IMR-90 (cell line): ENCODE results near the gene FAM53B. TPM values are rescaled to one million over a fixed set of nuclear protein-coding genes. Genes with fewer than 3 reads are reported as not detected.

Experiments
- ATAC-seq: fragments of 200-7000 bp; cut with Tn5 transposase; 2 replicates; pipeline ENCODE4 v1.9.1; 2020; ENCODE audit warnings: low read depth, mild to moderate bottlenecking, moderate library complexity
- BruUV-seq: library from RNA; stranded (reverse); fragments of 400-500 nt; replicated peaks from 2 replicates; lab custom pipeline; 2021; lab: Mats Ljungman, UMichigan
- CTCF ChIA-PET: fragments of 300-600 bp; formaldehyde crosslinking; extraction: SDS; loops from one replicate; lab custom pipeline; 2021; ENCODE audit warnings: antibody characterized with exemption; lab: Yijun Ruan, JAX
- POLR2A ChIA-PET: fragments of 300-600 bp; sonication (Branson Sonifier 250); formaldehyde crosslinking; loops from one replicate; lab custom pipeline; 2022; ENCODE audit warnings: antibody characterized with exemption; ENCODE audit not compliant: unreplicated experiment; lab: Charles Lee
- DNase-seq: peaks from one replicate; pipeline ENCODE4 v3.0.0; 2013
- H2AFZ ChIP-seq: replicated peaks from 2 replicates; pipeline ENCODE3; 2013; ENCODE audit warnings: low read length, mild to moderate bottlenecking; ENCODE audit not compliant: poor library complexity
- H2AK5ac ChIP-seq: 2 replicates; pipeline ENCODE4 v1.6.1; 2013; ENCODE audit warnings: low read depth, low read length, inconsistent platforms
- H2AK9ac ChIP-seq: replicated peaks from 2 replicates; pipeline ENCODE3; 2013; ENCODE audit warnings: mild to moderate bottlenecking, low read depth, low read length, moderate library complexity; ENCODE audit not compliant: poor library complexity
- H2BK120ac ChIP-seq: 2 replicates; pipeline ENCODE4 v1.6.1; 2013; ENCODE audit warnings: low read depth, low read length, inconsistent platforms
- H2BK15ac ChIP-seq: 3 replicates; pipeline ENCODE4 v1.6.1; 2013; ENCODE audit warnings: low read depth, low read length, inconsistent platforms
- H2BK20ac ChIP-seq: 2 replicates; pipeline ENCODE4 v1.6.1; 2013; ENCODE audit warnings: low read depth, mild to moderate bottlenecking, inconsistent platforms, low read length, moderate library complexity
- H2BK5ac ChIP-seq: 2 replicates; pipeline ENCODE4 v1.6.1; 2013; ENCODE audit warnings: mild to moderate bottlenecking, low read depth, low read length, inconsistent platforms; ENCODE audit not compliant: poor library complexity, severe bottlenecking
- H3K14ac ChIP-seq: replicated peaks from 2 replicates; pipeline ENCODE4 v1.6.1; 2013; ENCODE audit warnings: low read depth, low read length, inconsistent platforms
- H3K18ac ChIP-seq: 2 replicates; pipeline ENCODE4 v1.6.1; 2013; ENCODE audit warnings: low read depth, low read length, control low read depth
- H3K23ac ChIP-seq: 2 replicates; pipeline ENCODE4 v1.6.1; 2013; ENCODE audit warnings: low read depth, low read length, inconsistent platforms
- H3K27ac ChIP-seq: 2 replicates; pipeline ENCODE4 v1.5.1; 2013; ENCODE audit warnings: mild to moderate bottlenecking, control low read depth, low read length; ENCODE audit not compliant: insufficient read depth
- H3K27me3 ChIP-seq: 2 replicates; pipeline ENCODE4 v1.6.1; 2013; ENCODE audit warnings: low read length; ENCODE audit not compliant: control insufficient read depth, insufficient read depth
- H3K36me3 ChIP-seq: 2 replicates; pipeline ENCODE4 v1.6.1; 2013; ENCODE audit warnings: low read length, mixed read lengths; ENCODE audit not compliant: control insufficient read depth, insufficient read depth
- H3K4ac ChIP-seq: 2 replicates; pipeline ENCODE4 v1.6.1; 2013; ENCODE audit warnings: low read depth, low read length, inconsistent platforms
- H3K4me1 ChIP-seq: 2 replicates; pipeline ENCODE4 v1.6.1; 2013; ENCODE audit warnings: low read length, mixed read lengths; ENCODE audit not compliant: control insufficient read depth, insufficient read depth
- H3K4me2 ChIP-seq: 2 replicates; pipeline ENCODE4 v1.6.1; 2013; ENCODE audit warnings: low read depth, mild to moderate bottlenecking, control low read depth, low read length, moderate library complexity
- H3K4me3 ChIP-seq: 2 replicates; pipeline ENCODE4 v1.5.1; 2013; ENCODE audit warnings: low read depth, mild to moderate bottlenecking, control low read depth, low read length, moderate library complexity; ENCODE audit not compliant: insufficient read depth
- H3K56ac ChIP-seq: 2 replicates; pipeline ENCODE4 v1.6.1; 2013; ENCODE audit warnings: low read length, inconsistent platforms; ENCODE audit not compliant: insufficient read depth; ENCODE audit errors: extremely low read depth
- H3K79me1 ChIP-seq, 2 experiments: 2 replicates each; pipeline ENCODE4 v1.6.1; 2013; ENCODE audit warnings: low read length in 2 of 2, inconsistent platforms in 1 of 2, low read depth in 1 of 2
- H3K9ac ChIP-seq: 2 replicates; pipeline ENCODE4 v1.6.1; 2013; ENCODE audit warnings: low read depth, low read length, control low read depth
- H3K9me1 ChIP-seq: 2 replicates; pipeline ENCODE4 v1.6.1; 2013; ENCODE audit warnings: low read length, inconsistent platforms; ENCODE audit not compliant: insufficient read depth
- H3K9me3 ChIP-seq: 2 replicates; pipeline ENCODE4 v1.6.1; 2013; ENCODE audit warnings: low read length; ENCODE audit not compliant: control insufficient read depth, insufficient read depth
- H4K20me1 ChIP-seq: 2 replicates; pipeline ENCODE4 v1.6.1; 2013; ENCODE audit warnings: low read length, inconsistent platforms; ENCODE audit not compliant: insufficient read depth
- H4K5ac ChIP-seq: 2 replicates; pipeline ENCODE4 v1.6.1; 2013; ENCODE audit warnings: mild to moderate bottlenecking, low read depth, low read length, control low read depth
- H4K8ac ChIP-seq, 2 experiments: 2 replicates each; pipeline ENCODE4 v1.6.1; 2013; ENCODE audit warnings: low read depth in 2 of 2, low read length in 2 of 2, control low read depth in 1 of 2, inconsistent platforms in 1 of 2
- H4K91ac ChIP-seq: 2 replicates; pipeline ENCODE4 v1.6.1; 2013; ENCODE audit warnings: low read depth, low read length, inconsistent platforms; ENCODE audit not compliant: insufficient read depth
- BHLHE40 ChIP-seq: fragments of 150-350 bp; IDR thresholded peaks from 2 replicates; pipeline ENCODE4 v1.6.1; 2016; ENCODE audit warnings: mild to moderate bottlenecking, low read depth, low read length
- CEBPB ChIP-seq: IDR thresholded peaks from 2 replicates; pipeline ENCODE4 v1.6.1; 2012; ENCODE audit warnings: low read depth, low read length, improper control_type of control experiment
- CHD1 ChIP-seq: IDR thresholded peaks from 2 replicates; pipeline ENCODE4 v1.6.1; 2012; ENCODE audit warnings: low read depth, low read length, improper control_type of control experiment
- CTCF ChIP-seq: conservative IDR thresholded peaks from 2 replicates; pipeline ENCODE4 v1.5.1; 2012; ENCODE audit warnings: mild to moderate bottlenecking, low read depth, low read length, improper control_type of control experiment
- ELK1 ChIP-seq: fragments of 150-350 bp; IDR thresholded peaks from 2 replicates; pipeline ENCODE4 v1.6.1; 2016; ENCODE audit warnings: low read depth, mild to moderate bottlenecking, low read length, moderate library complexity, borderline replicate concordance
- FOS ChIP-seq: fragments of 150-350 bp; IDR thresholded peaks from 2 replicates; pipeline ENCODE4 v1.6.1; 2016; ENCODE audit warnings: low read depth, low read length
- MAFK ChIP-seq: IDR thresholded peaks from 2 replicates; pipeline ENCODE4 v1.6.1; 2012; ENCODE audit warnings: low read depth, low read length, improper control_type of control experiment
- MAZ ChIP-seq: IDR thresholded peaks from 2 replicates; pipeline ENCODE4 v1.6.1; 2012; ENCODE audit warnings: low read depth, mild to moderate bottlenecking, low read length, improper control_type of control experiment, moderate library complexity, borderline replicate concordance
- MXI1 ChIP-seq: IDR thresholded peaks from 2 replicates; pipeline ENCODE4 v1.6.1; 2012; ENCODE audit warnings: low read depth, mild to moderate bottlenecking, low read length, moderate library complexity, borderline replicate concordance
- NFE2L2 ChIP-seq: fragments of 150-350 bp; IDR thresholded peaks from 2 replicates; pipeline ENCODE4 v1.6.1; 2016; ENCODE audit warnings: low read depth, mild to moderate bottlenecking, low read length
- POLR2A ChIP-seq: IDR thresholded peaks from 2 replicates; pipeline ENCODE4 v1.6.1; 2012; ENCODE audit warnings: mild to moderate bottlenecking, low read depth, low read length
- RAD21 ChIP-seq: IDR thresholded peaks from 2 replicates; pipeline ENCODE4 v1.6.1; 2012; ENCODE audit warnings: low read length, improper control_type of control experiment
- RCOR1 ChIP-seq: IDR thresholded peaks from 2 replicates; pipeline ENCODE4 v1.6.1; 2012; ENCODE audit warnings: mild to moderate bottlenecking, low read length, improper control_type of control experiment; ENCODE audit not compliant: insufficient replicate concordance
- RFX5 ChIP-seq: IDR thresholded peaks from 2 replicates; pipeline ENCODE4 v1.8.0; 2012; ENCODE audit warnings: low read depth, mild to moderate bottlenecking, low read length, moderate library complexity
- SMC3 ChIP-seq: fragments of 150-350 bp; IDR thresholded peaks from 2 replicates; pipeline ENCODE4 v1.6.1; 2016; ENCODE audit warnings: low read depth, mild to moderate bottlenecking, antibody characterized with exemption, low read length, moderate library complexity
- USF2 ChIP-seq: fragments of 150-350 bp; IDR thresholded peaks from 2 replicates; pipeline ENCODE4 v1.6.1; 2017; ENCODE audit warnings: mild to moderate bottlenecking, antibody characterized with exemption, low read length, low read depth
- WGBS, 2 experiments: methylation state at CpG; one replicate each; pipeline versions ENCODE4 v1.1.5 to v1.1.7; 2013; ENCODE audit warnings: missing lambda C conversion rate in 2 of 2; ENCODE audit not compliant: insufficient read length in 1 of 2; ENCODE audit errors: extremely low coverage in 2 of 2; 5-methylcytosine and 5-hydroxymethylcytosine counted together
- dilution Hi-C: fragments of 300-500 bp; cut with HindIII; formaldehyde crosslinking; loops from one replicate; pipeline ENCODE4 v1.14.3; 2018; ENCODE audit warnings: low sequenced_read_pairs; ENCODE audit not compliant: unreplicated experiment
- in situ Hi-C: fragments of 300-500 bp; cut with MboI; formaldehyde crosslinking; loops from 3 replicates; pipeline ENCODE4 v1.14.3; 2019; ENCODE audit warnings: low sequenced_read_pairs, inconsistent platforms, mixed read lengths
- intact Hi-C: fragments of 100-400 bp; cut with micrococcal nuclease; formaldehyde crosslinking; loops from 2 replicates; pipeline ENCODE4 v1.10.0; 2022
- polyA plus RNA-seq, 3 experiments: library from polyadenylated mRNA; depleted of rRNA; stranded (reverse); fragments of >200 nt; gene quantifications; 2 replicates each; pipeline ENCODE4 v1.2.3, GENCODE V29; 2012; ENCODE audit warnings: low replicate concordance in 1 of 3
- total RNA-seq: library from RNA; depleted of rRNA; stranded (reverse); fragments of >200 nt; gene quantifications from 2 replicates; pipeline ENCODE4 v1.2.3, GENCODE V29; 2012

The FAM53B gene
- total and polyA plus RNA-seq, 2 of the 4 experiments (the other 2 are of a cell fraction): 3.8 to 5.7 TPM

- TF ChIP-seq SMC3: no peak
- no peak for TF ChIP-seq USF2
- no peak for TF ChIP-seq FOS
- no peak for TF ChIP-seq CHD1
- no peak for TF ChIP-seq CTCF
- no peak for TF ChIP-seq RFX5
- TF ChIP-seq RAD21: no peak
- no peak for TF ChIP-seq CEBPB
- no peak for TF ChIP-seq NFE2L2
- TF ChIP-seq RCOR1: no peak
- no peak for TF ChIP-seq MXI1
- TF ChIP-seq BHLHE40: no peak
- no peak for TF ChIP-seq MAZ
- TF ChIP-seq POLR2A: no peak
- TF ChIP-seq ELK1: no peak
- TF ChIP-seq MAFK: no peak
- dilution Hi-C loops (no loop called here), in situ Hi-C loops (no loop called here), intact Hi-C loops (no loop called here)
- ChIA-PET CTCF (no interaction called here), POLR2A (no interaction called here)
- Histone ChIP-seq H2BK120ac (no peak overlapping the region), H4K20me1 (peaks cover 10% of the 10 kb centered on the region), H3K79me1 (peaks cover 0 to 12% of the 10 kb centered on the region in 2 experiments; a peak in 3 of 4 replicates), H3K36me3 (peaks cover 3% of the 10 kb centered on the region), H3K9ac (no peak overlapping the region), H3K18ac (no peak overlapping the region), H2BK15ac (no peak overlapping the region), H3K27ac (no peak overlapping the region), H3K4me2 (no peak overlapping the region), H2AK9ac (no peak overlapping the region), H2AK5ac (no peak overlapping the region), H3K4me3 (no peak overlapping the region), H4K5ac (no peak overlapping the region), H3K14ac (no peak overlapping the region), H3K23ac (no peak overlapping the region), H3K4me1 (peaks cover 7% of the 10 kb centered on the region; the same call in 1 of the 2 replicates), H2AFZ (no peak overlapping the region), H3K27me3 (no peaks in the 10 kb centered on the region), H3K4ac (no peak overlapping the region; the same call in 1 of the 2 replicates), H3K9me3 (no peaks in the 10 kb centered on the region), H4K91ac (no peak overlapping the region), H2BK5ac (no peak overlapping the region), H4K8ac (no peak overlapping the region), H2BK20ac (peak overlapping the region; percentile 1; the same call in 1 of the 2 replicates), H3K56ac (no peak overlapping the region), H3K9me1 (peaks cover 23% of the 10 kb centered on the region)
- DNase-seq (no peak), ATAC-seq (no peak)
- WGBS, 2 experiments: 57% methylated on average over 1 of the region's 2 CpGs; no CpG with 5 or more reads in 1 of the 2 experiments
- BruUV-seq: no TSS peak
These were observed 79.1 kb downstream of the FAM53B start for GRCh38 chr10:124665091-124665490.
